SKM-1 (cell line): Measurements from ENCODE around the gene PRR20B.
"Not testable (repeated sequence)": the region's sequence is repeated elsewhere in the genome, so short reads cannot be mapped to it uniquely, and the experiment has no call there.

Source experiments
- DNase-seq: peaks from one replicate; lab custom pipeline; 2025; ENCODE audit not compliant: unreplicated experiment; lab: John Stamatoyannopoulos, UW

The PRR20B gene

GRCh38 chr13:57147188-57147587 is at the start of gene PRR20B:
TSS of gene PRR20B (plus strand) at chr13:57147488. CDS start at chr13:57147875, 387 bp downstream.
- not testable (repeated sequence) for DNase-seq

GRCh38 chr13:57114945-57115344 is 32.3 kb upstream of the PRR20B start:
- no peak for DNase-seq

GRCh38 chr13:57123681-57124080 is 23.6 kb upstream of the PRR20B start:
- no peak for DNase-seq

GRCh38 chr13:57128909-57129308 is 18.4 kb upstream of the PRR20B start:
- no peak for DNase-seq

GRCh38 chr13:57136093-57136492 is 11.2 kb upstream of the PRR20B start:
- DNase-seq = no peak

GRCh38 chr13:57137585-57137984 is 9.7 kb upstream of the PRR20B start:
- no peak for DNase-seq

- no peak for DNase-seq
These were observed 8.3 kb upstream of the PRR20B start for GRCh38 chr13:57138988-57139387.

- DNase-seq = not testable (repeated sequence)
These were observed 7.5 kb upstream of the PRR20B start for GRCh38 chr13:57139781-57140180.

GRCh38 chr13:57140235-57140968 is 6.9 kb upstream of the PRR20B start, which contains the start of gene PRR20A:
TSS of gene PRR20A (plus strand) at chr13:57140918. CDS start at chr13:57141305, 387 bp downstream.
- not testable (repeated sequence) for DNase-seq

- not testable (repeated sequence) for DNase-seq
These were observed 818 bp downstream of the PRR20B start for GRCh38 chr13:57148106-57148505.

- not testable (repeated sequence) for DNase-seq
These were observed 6.5 kb downstream of the PRR20B start, which contains the start of gene PRR20C for GRCh38 chr13:57153761-57154160. TSS of gene PRR20C (plus strand) at chr13:57154061. CDS start at chr13:57154448, 387 bp downstream.

- DNase-seq = not testable (repeated sequence)
These were observed 13.0 kb downstream of the PRR20B start, which contains the start of gene PRR20D for GRCh38 chr13:57160332-57160731. TSS of gene PRR20D (plus strand) at chr13:57160632. CDS start at chr13:57161019, 387 bp downstream.

GRCh38 chr13:57166897-57167296 is 19.6 kb downstream of the PRR20B start, which contains the start of gene PRR20E:
TSS of gene PRR20E (plus strand) at chr13:57167197. CDS start at chr13:57167584, 387 bp downstream.
- not testable (repeated sequence) for DNase-seq

GRCh38 chr13:57191667-57192066 is 44.4 kb downstream of the PRR20B start:
- no peak for DNase-seq
